Brain pericyte (primary cell): ENCODE results near the gene CYP46A1.
"Not testable (repeated sequence)": the region's sequence is repeated elsewhere in the genome, so short reads cannot be mapped to it uniquely, and the experiment has no call there.

ENCODE experiments used
- DNase-seq: peaks from one replicate; pipeline ENCODE4 v3.0.0-alpha.2; 2012; ENCODE audit warnings: low read depth, low spot score

The CYP46A1 gene

GRCh38 chr14:99683619-99684409 lies at the start of gene CYP46A1:
TSS of gene CYP46A1 (plus strand) at chr14:99684298. CDS start at chr14:99684418, 120 bp downstream.
- peak; percentile 97 for DNase-seq

- no peak for DNase-seq
Observed at GRCh38 chr14:99634443-99634842, 49.7 kb upstream of the CYP46A1 start.

- no peak for DNase-seq
Observed at GRCh38 chr14:99635116-99635515, 49.0 kb upstream of the CYP46A1 start.

- DNase-seq, result no peak
Observed at GRCh38 chr14:99636487-99636886, 47.6 kb upstream of the CYP46A1 start.

DNA sequence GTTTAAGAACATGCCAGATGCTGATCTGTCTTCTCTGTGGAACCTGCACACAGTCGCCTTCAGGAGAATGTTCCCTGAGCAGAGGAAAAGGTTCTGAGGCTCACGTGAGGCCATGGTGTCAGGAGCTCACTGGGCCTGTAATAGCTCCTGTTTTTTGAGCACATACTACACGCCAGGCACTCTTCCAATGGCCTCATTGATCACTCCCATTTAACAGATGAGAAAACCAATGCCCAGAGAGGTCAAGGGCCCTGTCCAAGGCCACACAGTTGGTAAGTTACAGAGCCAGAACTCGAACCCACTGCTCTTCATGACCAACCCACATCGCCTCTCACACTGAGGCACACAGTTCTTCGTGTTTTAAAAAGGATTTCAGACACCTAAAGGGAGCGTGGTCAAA lies 46.5 kb upstream of the CYP46A1 start:
- no peak for DNase-seq

GRCh38 chr14:99642771-99643170 lies 41.3 kb upstream of the CYP46A1 start:
- not testable (repeated sequence) for DNase-seq

DNA sequence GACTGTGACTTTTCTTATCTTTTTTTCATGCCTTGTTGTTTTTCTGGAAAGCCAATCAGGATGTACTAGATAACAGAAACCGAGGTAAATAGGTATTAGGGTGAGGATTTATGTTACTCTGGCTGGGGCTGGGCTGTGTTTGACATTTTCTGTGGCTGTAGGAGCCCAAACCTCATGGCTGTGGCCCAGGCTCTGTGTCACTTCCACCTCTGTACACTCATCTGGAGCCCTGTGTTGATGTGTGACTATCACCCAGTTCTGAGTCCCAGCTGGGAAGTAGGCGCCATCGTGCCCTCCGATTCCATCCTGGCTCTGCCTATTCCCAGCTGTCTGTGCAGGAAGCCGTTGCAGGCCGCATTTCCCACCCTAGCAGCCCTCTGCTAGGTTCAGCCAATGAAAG lies 40.8 kb upstream of the CYP46A1 start:
- no peak for DNase-seq

GRCh38 chr14:99644035-99644587 lies 40.0 kb upstream of the CYP46A1 start:
- no peak for DNase-seq

DNA sequence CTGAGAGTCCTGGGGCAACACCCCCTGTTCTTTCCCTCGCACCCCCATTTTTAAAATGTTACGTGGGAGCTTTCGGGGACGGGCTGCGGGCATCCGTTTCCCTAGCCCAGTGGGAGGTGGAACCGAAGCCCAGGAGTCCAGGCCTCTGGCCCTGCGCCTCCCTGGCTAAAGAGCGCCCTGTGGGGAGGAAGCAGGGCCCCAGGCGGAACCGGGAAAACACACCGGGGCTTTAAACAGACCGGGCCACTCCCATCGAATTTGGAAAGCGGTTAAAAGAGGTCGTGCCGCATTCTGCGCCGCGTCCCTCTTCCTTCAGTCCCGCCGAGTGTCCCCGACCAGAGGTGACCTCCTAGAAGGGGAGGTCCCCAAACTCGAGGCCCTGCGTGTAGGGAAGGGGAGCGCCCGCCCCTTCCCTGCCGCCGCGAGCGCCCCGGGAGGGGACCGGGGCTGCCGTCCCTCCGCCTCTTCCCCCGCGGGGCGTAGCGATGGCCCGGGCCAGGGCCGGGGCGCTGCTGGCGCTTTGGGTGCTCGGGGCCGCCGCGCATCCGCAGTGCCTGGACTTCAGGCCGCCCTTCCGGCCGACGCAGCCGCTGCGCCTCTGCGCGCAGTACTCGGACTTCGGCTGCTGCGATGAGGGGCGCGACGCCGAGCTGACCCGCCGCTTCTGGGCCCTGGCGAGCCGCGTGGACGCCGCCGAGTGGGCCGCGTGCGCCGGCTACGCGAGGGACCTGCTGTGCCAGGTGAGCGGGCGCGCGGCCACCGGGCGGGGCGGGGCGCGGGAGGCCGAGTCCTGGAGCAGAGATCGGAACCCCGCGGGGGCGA lies 39.2 kb upstream of the CYP46A1 start, which contains the start of gene HHIPL1:
Gene HHIPL1 (plus strand): TSS at position 407 of the 822 bp plus-strand sequence. CDS start 79 bp downstream, at position 486.
- DNase-seq, result no peak

GRCh38 chr14:99645545-99646505 lies 38.3 kb upstream of the CYP46A1 start:
- DNase-seq, result no peak

- no peak for DNase-seq
Observed at GRCh38 chr14:99647411-99647810, 36.7 kb upstream of the CYP46A1 start.

GRCh38 chr14:99648027-99648784 lies 35.9 kb upstream of the CYP46A1 start:
- DNase-seq, result no peak

DNA sequence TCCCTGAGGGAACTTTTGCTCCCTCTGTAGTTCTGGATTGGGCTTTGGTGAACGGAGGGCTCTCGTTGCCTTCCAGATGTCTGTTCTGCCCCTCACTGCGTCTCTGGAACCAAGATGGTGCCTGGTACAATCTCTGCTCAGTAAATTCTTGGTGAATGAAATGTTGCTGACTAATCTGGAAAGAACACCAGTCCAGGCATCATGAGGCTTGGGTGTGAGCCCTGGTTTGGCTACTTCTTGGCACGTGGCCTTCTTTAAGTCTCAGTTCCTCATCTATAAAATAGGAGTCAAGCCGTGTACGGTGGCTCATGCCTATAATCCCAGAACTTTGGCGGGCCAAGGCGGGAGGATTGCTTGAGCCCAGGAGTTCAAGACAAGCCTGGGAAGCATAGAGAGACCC lies 34.9 kb upstream of the CYP46A1 start:
- no peak for DNase-seq

DNA sequence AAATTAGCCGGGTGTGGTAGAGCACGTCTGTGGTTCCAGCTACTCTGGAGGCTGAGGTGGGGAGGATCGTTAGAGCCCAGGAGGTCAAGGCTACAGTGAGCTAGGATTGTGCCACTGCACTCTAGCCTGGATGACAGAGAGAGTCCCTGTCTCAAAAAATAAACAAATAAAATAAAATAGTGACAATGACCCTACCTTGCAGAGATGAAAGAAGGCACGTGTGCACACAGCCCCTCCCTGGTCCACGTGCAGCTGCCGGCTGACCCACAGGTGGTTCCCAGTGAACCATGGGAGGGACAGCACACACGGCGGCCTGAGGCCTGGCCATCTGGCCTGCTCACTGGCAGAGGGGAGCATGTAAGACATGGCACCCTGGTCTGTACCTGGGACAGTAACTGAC lies 34.5 kb upstream of the CYP46A1 start:
- no peak for DNase-seq

- DNase-seq, result no peak
Observed at GRCh38 chr14:99650189-99650588, 33.9 kb upstream of the CYP46A1 start.

DNA sequence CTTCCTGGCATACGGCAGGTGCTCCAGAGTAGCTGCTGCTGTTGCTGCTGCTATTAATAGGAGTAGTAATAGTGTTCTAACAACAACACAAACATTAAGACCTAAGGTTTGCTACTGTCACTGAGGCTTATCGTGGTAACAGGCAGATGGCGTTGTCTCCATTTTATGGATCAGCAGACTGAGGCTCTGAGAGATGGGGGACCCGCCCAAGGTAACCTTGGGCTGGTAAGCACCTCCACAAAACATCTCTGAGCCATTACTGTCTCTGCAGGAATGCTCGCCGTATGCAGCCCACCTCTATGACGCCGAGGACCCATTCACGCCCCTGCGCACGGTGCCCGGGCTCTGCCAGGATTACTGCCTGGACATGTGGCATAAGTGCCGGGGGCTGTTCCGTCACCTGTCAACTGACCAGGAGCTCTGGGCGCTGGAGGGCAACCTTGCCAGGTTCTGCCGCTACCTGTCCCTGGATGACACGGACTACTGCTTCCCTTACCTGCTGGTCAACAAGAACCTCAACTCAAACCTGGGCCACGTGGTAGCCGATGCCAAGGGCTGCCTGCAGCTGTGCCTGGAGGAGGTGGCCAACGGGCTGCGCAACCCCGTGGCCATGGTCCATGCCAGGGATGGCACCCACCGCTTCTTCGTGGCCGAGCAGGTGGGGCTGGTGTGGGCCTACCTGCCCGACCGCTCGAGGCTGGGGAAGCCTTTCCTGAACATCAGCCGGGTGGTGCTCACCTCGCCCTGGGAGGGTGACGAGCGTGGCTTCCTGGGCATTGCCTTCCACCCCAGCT lies 31.9 kb upstream of the CYP46A1 start:
- DNase-seq, result no peak

GRCh38 chr14:99654235-99654985 lies 29.7 kb upstream of the CYP46A1 start:
- no peak for DNase-seq

DNA sequence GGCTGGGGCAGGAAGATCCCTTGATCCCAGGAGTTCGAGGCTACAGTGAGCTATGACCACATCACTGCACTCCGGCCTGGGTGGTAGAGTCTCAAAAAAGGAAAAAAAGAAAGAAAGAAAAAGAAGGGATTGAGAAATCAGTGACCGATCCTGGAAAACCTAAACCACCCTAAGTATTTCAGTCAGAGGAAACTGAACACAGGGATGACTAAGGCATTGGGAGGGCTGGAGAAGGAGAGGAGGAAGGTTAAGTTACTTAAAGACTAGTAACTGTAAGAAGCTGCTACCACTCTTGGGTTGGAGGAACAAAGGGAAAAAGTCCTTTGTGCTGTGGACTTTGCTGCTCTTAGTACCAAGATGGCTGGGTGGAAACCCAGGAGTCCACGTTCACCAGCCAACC lies 28.6 kb upstream of the CYP46A1 start:
- no peak for DNase-seq

DNA sequence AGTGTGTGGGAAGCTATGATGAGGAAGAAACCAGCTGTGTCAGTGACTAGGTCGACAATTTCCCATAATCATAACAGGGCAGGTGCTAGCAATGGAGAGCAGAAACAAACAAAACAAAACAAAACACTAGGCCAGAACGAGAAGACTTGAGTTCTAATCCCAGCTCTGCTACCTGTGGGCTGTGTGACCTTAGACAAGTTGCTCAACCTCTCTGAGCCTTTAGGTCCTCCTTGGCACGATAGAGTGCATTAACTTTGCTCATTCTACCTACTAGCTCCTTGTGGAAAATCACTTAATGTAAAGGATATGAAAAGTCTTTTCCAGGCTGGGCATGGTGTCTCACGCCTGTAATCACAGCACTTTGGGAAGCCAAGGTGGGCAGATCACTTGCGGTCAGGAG lies 27.9 kb upstream of the CYP46A1 start:
- DNase-seq, result no peak
